K562 (cell line): ENCODE results near the gene LMAN2. TPM values are rescaled to one million over a fixed set of nuclear protein-coding genes. Genes with fewer than 3 reads are reported as not detected.
A peak's percentile ranks its signal among the peaks of the same experiment; 100 is the strongest.

Experiments used
- ATAC-seq: fragments of 200-7000 bp; cut with Tn5 transposase; 3 replicates; pipeline ENCODE4 v1.9.1; 2020; ENCODE audit warnings: moderate library complexity
- BruUV-seq: library from RNA; stranded (reverse); fragments of 400-500 nt; replicated peaks from 2 replicates; lab custom pipeline; 2021; lab: Mats Ljungman, UMichigan
- CTCF ChIA-PET: fragments of 300-600 bp; formaldehyde crosslinking; extraction: SDS; loops from one replicate; lab custom pipeline; 2021; ENCODE audit warnings: low intra/inter-chr PET ratio; lab: Yijun Ruan, JAX
- POLR2A ChIA-PET: fragments of 300-600, 350-650 bp; sonication (Branson Sonifier 250); formaldehyde crosslinking; extraction: SDS; loops from one replicate; lab custom pipeline; 2021; ENCODE audit warnings: antibody characterized with exemption, inconsistent platforms; lab: Yijun Ruan, JAX
- DNase-seq, 4 experiments: peaks; one replicate each; pipeline versions ENCODE4 v3.0.0 to v3.0.0-alpha.2; 2011 to 2018; ENCODE audit warnings: low spot score in 3 of 4, mixed read lengths in 3 of 4; ENCODE audit errors: extremely low read depth in 1 of 4
- FAIRE-seq: peaks from 2 replicates; lab custom pipeline; 2011; peaks lifted over from hg19 to GRCh38; lab: Jason Lieb, UNC
- H2AFZ ChIP-seq: 2 replicates; pipeline ENCODE4 v1.6.0; 2011; ENCODE audit warnings: low read depth, low read length, control low read depth, inconsistent platforms
- H3K27ac ChIP-seq: fragments of 200-600 bp; 3 replicates; pipeline ENCODE4 v1.8.0; 2011; ENCODE audit warnings: low read depth, mild to moderate bottlenecking, control low read depth, inconsistent platforms, low read length, moderate library complexity, mixed read lengths; ENCODE audit errors: extremely low read depth
- H3K27me3 ChIP-seq, 2 experiments: fragments of 300-600 bp in 1 of 2; 2 replicates in 1 of 2; 3 replicates in 1 of 2; pipeline versions ENCODE4 v1.6.0 to v1.8.0; 2011; ENCODE audit warnings: inconsistent platforms in 2 of 2, low read length in 2 of 2, mild to moderate bottlenecking in 1 of 2, mixed read lengths in 1 of 2, moderate library complexity in 1 of 2; ENCODE audit not compliant: control insufficient read depth in 2 of 2, insufficient read depth in 2 of 2
- H3K36me3 ChIP-seq: fragments of 300-600 bp; 3 replicates; pipeline ENCODE4 v1.8.0; 2011; ENCODE audit warnings: mild to moderate bottlenecking, low read length, inconsistent platforms; ENCODE audit not compliant: control insufficient read depth, insufficient read depth
- H3K4me1 ChIP-seq, 2 experiments: fragments of 200-600 bp in 1 of 2; replicated peaks in 1 of 2; 2 replicates in 1 of 2; 3 replicates in 1 of 2; pipeline versions ENCODE4 v1.5.1 to v1.8.0; 2011; ENCODE audit warnings: inconsistent platforms in 2 of 2, low read length in 2 of 2, mild to moderate bottlenecking in 1 of 2, mixed read lengths in 1 of 2, moderate library complexity in 1 of 2; ENCODE audit not compliant: control insufficient read depth in 2 of 2, insufficient read depth in 2 of 2
- H3K4me2 ChIP-seq: 2 replicates; pipeline ENCODE4 v1.6.1; 2011; ENCODE audit warnings: low read length, control low read depth, inconsistent platforms, mixed read lengths; ENCODE audit not compliant: insufficient read depth
- H3K4me3 ChIP-seq: fragments of 200-600 bp; sonication (generic), shearing (Covaris generic); 2 replicates; pipeline ENCODE4 v1.5.1; 2016; ENCODE audit warnings: control low read depth, inconsistent platforms
- H3K79me2 ChIP-seq: fragments of 200-600 bp; 3 replicates; pipeline ENCODE4 v1.8.0; 2011; ENCODE audit warnings: low read length, inconsistent platforms; ENCODE audit not compliant: control insufficient read depth, insufficient read depth
- H3K9ac ChIP-seq, 2 experiments: 2 replicates each; pipeline versions ENCODE4 v1.6.0 to v1.6.1; 2011; ENCODE audit warnings: low read depth in 2 of 2, low read length in 2 of 2, control low read depth in 1 of 2, inconsistent platforms in 1 of 2, mild to moderate bottlenecking in 1 of 2, mixed read lengths in 1 of 2; ENCODE audit not compliant: insufficient read depth in 1 of 2
- H3K9me1 ChIP-seq: one replicate; pipeline ENCODE4 v1.6.0; 2011; ENCODE audit warnings: inconsistent platforms, mild to moderate bottlenecking, low read length, moderate library complexity; ENCODE audit not compliant: control insufficient read depth, insufficient read depth
- H3K9me3 ChIP-seq: replicated peaks from 2 replicates; pipeline ENCODE4 v1.5.1; 2011; ENCODE audit warnings: low read depth, low read length, inconsistent platforms; ENCODE audit not compliant: control insufficient read depth, insufficient read depth
- H4K20me1 ChIP-seq: replicated peaks from 2 replicates; pipeline ENCODE4 v1.6.1; 2011; ENCODE audit warnings: low read length, inconsistent platforms, mixed read lengths; ENCODE audit not compliant: control insufficient read depth, insufficient read depth
- C11orf30 ChIP-seq: fragments of 450-650 bp; IDR thresholded peaks from 2 replicates; pipeline ENCODE4 v1.6.1; 2016; ENCODE audit warnings: low read depth, mild to moderate bottlenecking
- GABPA ChIP-seq: fragments of 200-800 bp; sonication (Bioruptor generic); conservative IDR thresholded peaks from 2 replicates; pipeline ENCODE4 v1.6.1; 2016; ENCODE audit warnings: low read depth, missing genetic modification characterization, missing compliant biosample characterization
- HOXB6 ChIP-seq: fragments of 250-450 bp; sonication (Bioruptor Pico); IDR thresholded peaks from 2 replicates; pipeline ENCODE4 v1.5.1; 2022; ENCODE audit warnings: mild to moderate bottlenecking, borderline replicate concordance
- KLF10 ChIP-seq: fragments of 250-450 bp; sonication (Bioruptor Pico); IDR thresholded peaks from 2 replicates; pipeline ENCODE4 v1.6.1; 2021; ENCODE audit warnings: matching md5 sums
- MED1 ChIP-seq: sonication (generic); formaldehyde crosslinking; IDR thresholded peaks from 2 replicates; pipeline ENCODE4 v1.8.1; 2023; ENCODE audit warnings: missing genetic modification reagents, borderline replicate concordance
- MXI1 ChIP-seq: IDR thresholded peaks from 2 replicates; pipeline ENCODE4 v1.6.1; 2011; ENCODE audit warnings: low read depth, mild to moderate bottlenecking, improper control_type of control experiment, low read length
- RNF2 ChIP-seq: sonication (generic); IDR thresholded peaks from 2 replicates; pipeline ENCODE4 v1.6.1; 2016
- SIX5 ChIP-seq, 2 experiments: IDR thresholded peaks; 2 replicates each; pipeline ENCODE4 v1.6.1; 2011; ENCODE audit warnings: low read length in 2 of 2, borderline replicate concordance in 1 of 2, low read depth in 1 of 2, mild to moderate bottlenecking in 1 of 2, moderate library complexity in 1 of 2; ENCODE audit not compliant: insufficient read depth in 1 of 2
- SLC30A9 ChIP-seq: fragments of 250-450 bp; sonication (Bioruptor Pico); IDR thresholded peaks from 2 replicates; pipeline ENCODE4 v1.8.0; 2022; ENCODE audit warnings: mild to moderate bottlenecking, moderate library complexity
- TRIM25 ChIP-seq: fragments of 450-650 bp; IDR thresholded peaks from 2 replicates; pipeline ENCODE4 v1.7.0; 2016; ENCODE audit warnings: borderline replicate concordance
- TRIM28 ChIP-seq: fragments of 450-650 bp; IDR thresholded peaks from 2 replicates; pipeline ENCODE4 v1.6.1; 2017
- ZBTB7A ChIP-seq: IDR thresholded peaks from 2 replicates; pipeline ENCODE4 v1.6.1; 2011; ENCODE audit warnings: low read depth, mild to moderate bottlenecking, low read length, moderate library complexity, borderline replicate concordance; ENCODE audit not compliant: control insufficient read depth
- ZNF282 ChIP-seq: sonication (generic); formaldehyde crosslinking; IDR thresholded peaks from 2 replicates; pipeline ENCODE4 v1.8.1; 2023; ENCODE audit warnings: missing genetic modification reagents
- ZNF57 ChIP-seq: fragments of 450-650 bp; formaldehyde crosslinking; IDR thresholded peaks from 2 replicates; pipeline ENCODE4 v1.4.0; 2020; ENCODE audit warnings: mild to moderate bottlenecking, moderate library complexity
- ZNF589 ChIP-seq: fragments of 200-800 bp; sonication (Bioruptor generic); IDR thresholded peaks from 2 replicates; pipeline ENCODE4 v1.6.1; 2016; ENCODE audit warnings: low read depth, missing genetic modification characterization, missing compliant biosample characterization
- ZNF639 ChIP-seq, 2 experiments: fragments of 200-800 bp in 1 of 2; sonication (Bioruptor generic) in 1 of 2; sonication (generic) in 1 of 2; formaldehyde crosslinking in 1 of 2; IDR thresholded peaks in 1 of 2; conservative IDR thresholded peaks in 1 of 2; 2 replicates each; pipeline versions ENCODE4 v1.5.0 to v1.6.1; 2016 to 2020; ENCODE audit warnings: missing compliant biosample characterization in 1 of 2, missing genetic modification characterization in 1 of 2, missing genetic modification reagents in 1 of 2
- WGBS: fragments of 100-300 bp; shearing (Covaris generic); methylation state at CpG from one replicate; pipeline ENCODE4 v1.1.6; 2016; ENCODE audit warnings: low coverage, mixed read lengths; ENCODE audit not compliant: insufficient coverage; ENCODE audit errors: missing lambda C conversion rate; 5-methylcytosine and 5-hydroxymethylcytosine counted together
- in situ Hi-C: fragments of 300-500 bp; cut with MboI; formaldehyde crosslinking; loops from 4 replicates; pipeline ENCODE4 v1.15.0; 2018; ENCODE audit warnings: inconsistent platforms, mixed read lengths
- intact Hi-C: fragments of 100-400 bp; cut with micrococcal nuclease; formaldehyde crosslinking; loops from 2 replicates; pipeline ENCODE4 v1.14.2; 2022
- polyA plus RNA-seq, 8 experiments: library from polyadenylated mRNA; depleted of rRNA in 4 of 8; stranded (reverse) in 5 of 8; unstranded in 3 of 8; fragments of >200 nt; fragmentation: Nextera tagmentation in 2 of 8; fragmentation: Illumina TruSeq in 1 of 8; extraction: Ambion mirVana in 2 of 8; extraction: Trizol in 1 of 8; gene quantifications; 2 replicates each; pipeline versions ENCODE4 v1.2.1 to v1.2.3, GENCODE V29; 2011 to 2014; ENCODE audit warnings: inconsistent platforms in 1 of 8, missing spikeins in 1 of 8
- total RNA-seq, 7 experiments: library from RNA; depleted of rRNA in 6 of 7; stranded (reverse); fragments of >200 nt in 6 of 7; fragmentation: Illumina TruSeq in 2 of 7; extraction: Trizol in 2 of 7; gene quantifications; 2 replicates each; pipeline versions ENCODE4 v1.2.1 to v1.2.3, GENCODE V29; 2011 to 2021; ENCODE audit warnings: low replicate concordance in 1 of 7

LMAN2 gene
- total and polyA plus RNA-seq, 9 of the 15 experiments (the other 6 are each of a cell fraction or from before 2014, with no cell fraction given) = 2.7 to 254 (median 136) TPM

- TF ChIP-seq MED1 (CRISPR knock-in tag) (no peak), MXI1 (no peak), SLC30A9 (no peak), KLF10 (no peak), SIX5 (IDR thresholded peaks at IDR 0.05; ENCODE audit: borderline replicate concordance in 1 of 2, insufficient read depth in 1 of 2, low read depth in 1 of 2, low read length in 2 of 2) (no peak), HOXB6 (CRISPR knock-in tag) (no peak), C11orf30 (no peak), RNF2 (peak; percentile 73; the same call in 1 of the 2 replicates)
These were observed 15.3 kb upstream of the LMAN2 start (continued) for GRCh38 chr5:177366528-177367322.

- intact Hi-C loops = loop anchor here (10.0 kb wide), 1 partner anchor 251 kb away; no protein-coding TSS in a partner anchor
- CTCF ChIA-PET = no interaction called here
- peak in 2 of 4 experiments; percentile 47 to 52 for DNase-seq
- no TSS peak for BruUV-seq
- no peak for FAIRE-seq
- WGBS = 58% methylated on average over 9 of the region's 14 CpGs
- ATAC-seq = no peak
- peak overlapping the region; percentile 57 for H3K4me3 ChIP-seq
- in situ Hi-C loops = no loop called here
- H3K9me3 ChIP-seq = no peaks in the 10 kb centered on the region
- peak overlapping the region; percentile 79 to 95 for H3K9ac ChIP-seq
- H3K36me3 ChIP-seq = peaks cover 24% of the 10 kb centered on the region; the same call in 2 of the 3 replicates
- H3K27me3 ChIP-seq = no peaks in the 10 kb centered on the region
- H3K4me1 ChIP-seq = peaks cover 69 to 87% of the 10 kb centered on the region in 2 experiments
- H3K79me2 ChIP-seq = peaks cover 24% of the 10 kb centered on the region
- H2AFZ ChIP-seq = peak overlapping the region; percentile 93
- H3K4me2 ChIP-seq = peak overlapping the region; percentile 89
- peaks cover 4% of the 10 kb centered on the region for H3K9me1 ChIP-seq
- peak overlapping the region; percentile 94 for H3K27ac ChIP-seq
- no peaks in the 10 kb centered on the region for H4K20me1 ChIP-seq
- POLR2A ChIA-PET = interaction anchor here (0.6 to 3.0 kb wide), 7 partner anchors 13 to 232 kb away, joined by 3 to 18 read pairs (median 4); partner anchors contain the start of gene LMAN2
- TF ChIP-seq ZBTB7A (peak; percentile 37; the same call in 1 of the 2 replicates), TRIM28 (no peak), ZNF589 (CRISPR knock-in tag) (0 out of 2 replicates have a peak, but pooled peaks have one; percentile 5), GABPA (tag) (no peak), ZNF639 (CRISPR knock-in tag; conservative IDR thresholded peaks at IDR 0.05 in 1 of 2, IDR thresholded peaks at IDR 0.05 in 1 of 2) (0 out of 4 replicates have a peak, but pooled peaks of 1 of the 2 experiments have one; percentile 0), TRIM25 (0 out of 2 replicates have a peak, but pooled peaks have one; percentile 64), ZNF282 (CRISPR knock-in tag) (0 out of 2 replicates have a peak, but pooled peaks have one; percentile 24), ZNF57 (CRISPR knock-in tag) (0 out of 2 replicates have a peak, but pooled peaks have one; percentile 12)
These were observed 14.5 kb upstream of the LMAN2 start for GRCh38 chr5:177365845-177366527.
